Stimulated activated CD8-positive, alpha-beta memory T cell treated with anti-CD3 and anti-CD28 coated beads, Interleukin-15, amount 100 ng/mL, for 1 hour (primary cell): ENCODE results near the gene DPM2.
A peak's percentile ranks its signal among the peaks of the same experiment; 100 is the strongest.

Experiments used
- DNase-seq: peaks from one replicate; pipeline ENCODE4 v3.0.0-alpha.2; 2020; ENCODE audit warnings: low read depth

Gene DPM2, protein sequence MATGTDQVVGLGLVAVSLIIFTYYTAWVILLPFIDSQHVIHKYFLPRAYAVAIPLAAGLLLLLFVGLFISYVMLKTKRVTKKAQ

DNA sequence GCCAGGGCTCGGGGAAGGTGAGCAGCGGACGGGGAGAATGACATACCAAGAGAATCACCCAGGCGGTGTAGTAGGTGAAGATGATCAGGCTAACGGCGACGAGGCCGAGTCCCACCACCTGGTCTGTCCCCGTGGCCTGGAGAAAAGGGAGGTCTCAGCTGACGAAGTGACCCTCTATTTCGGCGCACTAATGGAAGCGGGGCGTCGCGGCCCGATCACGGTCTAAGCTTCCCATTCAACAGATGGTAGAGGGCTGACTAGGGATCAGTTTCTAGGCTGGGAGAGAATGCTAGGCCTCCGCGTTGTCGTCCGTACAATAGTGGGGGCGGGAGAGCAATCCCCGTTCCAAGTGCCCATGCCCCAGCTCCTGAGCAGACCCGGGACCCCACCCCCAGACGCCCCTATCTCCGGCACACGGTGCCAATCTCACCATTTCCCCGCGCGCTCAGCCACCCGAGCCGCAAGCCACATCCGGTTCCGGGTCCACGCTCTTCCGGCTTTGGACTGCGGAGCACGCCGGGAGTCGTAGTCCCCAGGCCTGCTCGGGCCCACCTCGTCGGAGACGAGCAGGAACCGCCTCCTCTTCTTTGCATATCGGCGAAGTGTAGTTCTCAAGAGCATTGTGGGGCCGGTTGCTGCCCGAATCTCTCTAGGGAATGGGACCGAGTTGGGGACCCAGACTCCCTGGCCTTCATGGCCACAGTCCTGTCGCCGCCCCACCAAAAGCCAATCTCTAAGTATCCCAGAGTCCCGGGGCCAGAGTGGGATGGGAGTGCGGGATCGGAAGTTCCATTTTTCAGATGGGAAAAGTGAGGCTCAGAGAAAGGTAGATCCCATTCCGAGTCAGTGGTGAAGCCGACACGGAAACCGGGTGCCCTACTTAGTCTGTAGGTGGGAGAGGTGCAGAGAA is at the start of gene DPM2:
Gene DPM2 (minus strand): TSS at position 467 of the 910 bp plus-strand sequence. CDS start 34 bp downstream, at position 433.
- peak; percentile 64 for DNase-seq

DNA sequence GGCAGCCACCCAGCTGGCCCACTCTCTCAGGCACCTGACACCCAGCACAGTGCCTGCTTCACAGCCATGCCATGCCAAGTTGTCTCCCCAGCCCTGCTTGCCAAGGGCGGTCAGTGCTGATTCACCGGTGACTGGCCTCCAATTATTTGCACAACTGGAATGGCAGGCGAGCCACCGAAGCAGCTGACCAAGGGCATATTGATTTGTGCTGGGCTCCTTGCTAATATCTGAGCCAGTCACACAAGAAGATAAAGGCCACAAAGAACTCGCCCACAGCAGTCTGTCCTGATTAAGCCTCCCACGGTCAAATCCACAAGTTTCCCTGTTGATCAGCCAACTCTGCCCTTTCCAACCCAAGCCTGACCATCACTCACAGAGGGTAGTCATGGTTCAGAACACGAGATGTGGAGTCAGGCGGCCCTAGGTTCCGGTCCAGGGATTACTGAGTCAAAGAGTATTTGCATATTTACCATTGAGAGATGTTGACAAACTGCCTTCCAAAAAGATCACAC is 49.5 kb upstream of the DPM2 start:
- DNase-seq = no peak

DNA sequence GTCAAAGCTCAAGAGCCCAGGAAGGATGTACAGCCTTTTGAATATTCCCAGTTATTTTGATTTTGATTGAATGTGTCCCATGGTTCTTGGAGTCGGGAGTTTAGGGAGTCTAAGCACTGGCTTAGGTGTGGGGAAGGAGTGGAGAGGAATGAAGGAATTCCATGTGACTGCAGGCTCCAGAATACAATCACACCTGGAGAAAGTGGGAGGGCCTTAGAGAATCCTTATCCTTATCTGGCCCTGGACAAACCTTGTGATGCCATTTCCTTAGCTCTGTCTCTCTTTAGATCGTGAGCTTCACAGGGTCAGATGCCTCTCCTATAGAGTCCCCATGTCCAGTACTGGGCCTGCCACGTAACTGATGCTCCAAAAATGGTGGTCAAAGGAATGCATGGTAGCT is 47.4 kb upstream of the DPM2 start:
- DNase-seq = no peak

DNA sequence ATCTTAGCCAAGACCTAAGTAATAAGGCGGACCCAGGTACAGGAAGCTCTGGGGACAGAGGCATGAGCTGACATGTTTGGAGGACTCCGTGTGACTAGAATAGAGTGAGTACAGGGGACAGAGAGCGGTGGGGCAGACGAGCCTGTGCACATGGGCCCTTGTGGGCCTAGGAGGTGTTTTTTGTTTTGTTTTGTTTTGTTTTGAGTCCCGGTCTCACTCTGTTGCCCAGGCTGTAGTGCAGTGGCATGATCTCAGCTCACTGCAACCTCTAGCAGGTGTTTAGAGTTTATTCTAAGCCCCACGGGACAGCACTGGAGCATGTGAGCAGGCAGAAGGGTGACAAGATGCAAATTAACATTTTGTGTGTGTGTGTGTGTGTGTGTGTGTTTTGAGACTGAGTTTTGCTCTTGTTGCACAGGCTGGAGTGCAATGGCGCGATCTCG is 46.2 kb upstream of the DPM2 start:
- DNase-seq = no peak

DNA sequence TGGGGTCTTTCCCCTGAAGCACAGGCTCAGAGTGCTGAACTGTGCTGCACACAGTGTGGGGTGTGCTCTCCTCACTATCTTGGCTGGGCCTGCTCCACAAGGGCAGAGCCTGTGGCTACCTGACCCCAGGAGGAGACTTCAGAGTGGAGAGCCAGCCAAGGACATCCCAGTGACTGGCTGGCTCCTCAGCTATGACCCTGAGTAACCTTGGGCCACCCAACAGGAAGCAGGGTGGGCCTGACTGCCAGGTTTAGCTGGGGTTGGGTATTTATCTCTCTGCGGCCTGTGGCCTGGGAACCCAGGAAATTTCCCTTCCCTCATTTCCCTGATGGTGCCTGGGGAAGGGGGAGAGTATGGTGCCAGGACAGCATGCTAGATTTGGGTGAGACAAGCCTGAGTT is 45.3 kb upstream of the DPM2 start:
- DNase-seq = no peak

DNA sequence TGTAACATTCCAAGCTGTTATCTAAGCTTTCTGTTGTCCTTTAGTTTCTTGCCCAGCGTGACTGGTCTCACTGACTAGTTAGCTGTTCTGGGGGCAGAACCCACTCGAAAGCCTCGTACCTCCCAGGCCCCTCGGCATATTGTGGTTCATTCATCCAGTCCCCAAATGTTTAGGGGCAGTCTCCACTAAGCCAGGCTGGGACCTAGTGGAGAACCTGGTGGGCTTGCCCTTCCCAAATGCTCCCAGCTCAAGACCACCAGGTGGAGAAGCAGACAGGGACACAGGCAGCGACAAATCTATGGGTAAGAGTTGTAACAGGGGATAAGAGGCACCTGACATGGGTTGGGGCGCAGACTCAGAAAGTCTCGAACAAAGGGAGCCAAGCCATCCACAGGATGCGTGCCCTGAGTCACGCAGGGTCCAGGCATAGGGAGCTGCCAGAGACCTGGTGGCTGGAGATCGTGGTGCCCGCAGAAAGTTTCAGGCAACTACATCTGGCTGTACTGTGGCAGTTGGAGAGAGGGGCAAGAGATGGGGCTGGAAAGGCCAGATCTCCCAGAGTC is 44.0 kb upstream of the DPM2 start:
- no peak for DNase-seq

DNA sequence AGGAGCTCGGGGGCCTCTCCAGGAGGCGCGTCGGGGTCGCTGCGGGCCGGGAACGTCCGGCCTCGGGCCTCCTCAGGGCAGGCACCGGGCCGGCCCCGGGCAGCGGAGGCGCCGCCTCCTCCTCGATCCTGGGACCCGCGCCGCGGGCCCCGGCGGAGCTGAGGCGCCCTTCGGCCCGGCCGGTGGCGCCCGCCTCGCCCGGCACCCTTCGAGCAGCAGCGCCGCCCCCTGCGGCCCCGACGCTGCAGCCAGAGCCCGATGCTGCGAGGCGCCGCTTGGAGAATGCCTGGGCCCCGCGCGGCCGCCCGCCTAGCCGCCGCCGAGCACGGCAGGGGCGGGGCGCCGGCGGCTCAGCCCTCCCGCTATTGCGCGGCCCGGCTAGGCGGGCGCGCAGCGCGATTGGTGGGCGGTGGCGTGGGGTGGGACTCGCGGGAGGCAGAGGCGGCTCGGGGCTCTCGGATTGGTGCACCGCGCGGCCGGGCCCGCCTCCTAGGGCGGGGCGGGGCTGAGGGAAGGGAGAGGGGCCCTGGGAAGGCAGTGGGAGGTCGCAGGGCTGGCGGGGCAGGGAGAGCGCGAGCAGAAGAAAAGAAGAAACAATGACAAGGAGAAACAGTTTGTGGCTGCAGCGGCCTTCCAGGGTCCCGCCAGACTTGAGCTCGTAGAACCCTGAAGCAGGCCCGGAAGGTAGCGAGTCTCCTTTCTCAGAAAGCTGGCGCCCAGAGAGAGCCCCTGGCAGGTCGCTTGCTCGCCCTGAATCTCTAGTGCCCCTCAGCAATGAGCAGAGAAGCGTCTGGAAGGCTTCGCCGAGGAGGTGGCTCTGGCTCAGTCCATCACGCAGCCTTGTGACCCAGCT is 43.3 kb upstream of the DPM2 start, which contains the start of gene EEIG1:
Gene EEIG1 (minus strand): TSS at position 284 of the 853 bp plus-strand sequence. CDS start 852 bp downstream, outside the sequence.
- DNase-seq = peak; percentile 93

DNA sequence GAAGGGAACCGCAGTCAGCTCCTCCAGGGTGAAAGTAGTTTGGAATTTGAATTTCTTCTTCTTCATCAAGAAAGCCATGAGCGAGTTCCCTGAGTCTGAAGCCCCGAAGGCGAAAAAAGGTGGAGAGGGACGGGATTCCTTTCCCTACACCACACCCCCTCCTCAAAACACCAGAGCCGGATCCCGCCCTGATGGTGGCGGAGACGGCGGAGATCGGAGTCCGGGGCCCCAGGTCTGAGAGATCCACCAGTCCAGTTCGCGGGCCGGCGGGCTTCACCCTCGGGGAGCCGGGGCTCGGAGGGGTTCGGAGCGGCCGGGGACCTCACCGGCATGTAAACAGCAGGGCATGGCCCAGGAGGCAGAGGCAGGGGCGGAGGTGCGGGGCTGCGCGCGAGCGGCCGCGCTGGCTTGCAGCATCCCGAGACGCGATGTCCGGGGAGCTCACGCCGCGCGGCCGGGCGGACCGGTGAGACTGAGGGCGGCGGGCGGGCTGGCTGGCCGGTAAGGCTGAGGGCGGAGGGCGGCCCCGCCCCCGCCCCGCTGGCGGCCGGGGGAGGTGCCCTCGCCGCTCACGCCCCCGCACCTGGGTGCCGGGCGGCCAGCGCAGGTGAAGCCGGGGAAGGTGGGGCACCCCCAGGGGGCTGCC is 42.5 kb upstream of the DPM2 start:
- no peak for DNase-seq

DNA sequence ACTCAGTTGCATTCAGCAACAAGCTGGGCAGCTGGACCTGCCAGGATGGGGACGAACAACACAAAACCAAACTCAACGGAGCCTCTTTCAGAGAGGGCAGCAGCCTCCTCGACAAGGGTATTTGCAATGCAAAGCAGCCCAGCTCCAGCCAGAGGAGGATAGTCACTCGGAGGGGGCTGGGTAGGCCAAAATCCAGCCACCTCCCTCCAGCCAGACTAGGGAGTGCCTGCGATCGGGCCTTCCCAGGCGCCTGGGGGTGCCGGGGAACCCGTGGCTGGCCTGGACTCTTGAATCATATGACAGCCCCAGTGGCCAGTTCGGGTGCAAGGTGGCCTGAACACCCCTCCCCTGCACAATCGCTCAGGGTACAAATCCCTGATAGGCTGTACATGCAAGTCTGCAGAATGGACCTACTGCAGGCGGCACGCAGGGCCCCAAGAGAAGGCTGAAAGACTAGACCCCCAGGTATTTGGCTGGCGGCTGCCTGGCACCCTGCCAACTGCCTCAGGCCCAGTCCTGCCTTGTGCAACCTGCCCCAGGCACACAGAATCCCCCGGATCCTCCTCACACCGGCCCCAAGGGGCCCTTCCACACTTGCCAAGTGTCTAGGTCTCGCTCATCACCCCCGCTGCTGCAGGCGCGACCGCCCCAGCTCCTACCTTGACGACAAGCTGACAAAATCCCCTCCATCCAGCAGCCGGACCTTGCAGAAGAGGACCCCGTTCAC is 41.8 kb upstream of the DPM2 start:
- no peak for DNase-seq

DNA sequence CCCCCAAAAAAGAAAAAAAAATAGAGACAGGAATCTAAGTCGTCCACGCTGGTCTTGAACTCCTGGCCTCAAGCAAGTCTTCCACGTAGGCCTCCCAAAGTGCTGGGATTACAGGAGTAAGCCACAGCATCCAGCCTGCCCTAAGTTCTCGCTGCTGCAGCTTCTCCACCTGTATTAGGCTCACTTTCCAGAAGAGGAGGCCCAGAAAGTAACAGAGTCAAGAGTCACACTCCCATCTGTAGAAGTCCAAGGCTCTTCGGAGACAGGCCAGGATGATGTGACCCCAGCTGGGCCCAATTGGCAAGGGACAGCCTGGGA is 41.3 kb upstream of the DPM2 start:
- no peak for DNase-seq

DNA sequence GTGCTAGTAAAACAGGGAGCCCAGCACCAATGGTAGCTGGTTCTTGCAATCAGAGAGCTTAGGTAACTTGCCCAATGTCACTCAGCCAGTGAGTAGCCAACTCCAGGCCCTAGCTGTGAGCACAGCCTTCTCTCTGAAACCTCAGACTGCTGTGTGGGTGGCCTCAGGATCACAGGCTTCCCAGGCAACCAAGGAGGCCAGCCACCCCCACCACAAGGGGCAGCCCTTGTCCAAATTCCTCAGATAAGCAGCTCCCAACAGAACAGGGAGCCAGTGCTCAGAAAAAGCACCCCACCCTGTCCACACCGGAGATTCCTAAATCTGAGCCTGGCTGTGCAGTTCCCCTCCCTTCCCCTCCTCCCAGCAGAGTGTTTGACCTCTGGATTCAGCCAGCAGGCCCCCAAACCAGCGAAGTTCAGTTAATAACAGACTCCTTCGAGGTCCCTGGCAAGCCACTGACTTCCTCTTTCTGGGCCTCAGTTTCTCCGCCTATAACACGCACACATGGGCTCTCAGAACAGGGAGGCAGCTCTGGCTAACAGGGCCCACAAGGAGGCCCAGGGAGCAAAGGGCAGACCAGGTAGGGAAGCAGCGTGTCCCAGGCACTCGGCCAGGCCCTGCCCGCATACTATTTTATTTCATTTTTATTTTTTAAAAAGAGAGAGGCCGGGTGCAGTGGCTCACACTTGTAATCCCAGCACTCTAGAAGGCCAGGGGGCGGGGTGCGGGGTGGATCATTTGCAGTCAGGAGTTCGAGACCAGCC is 40.4 kb upstream of the DPM2 start:
- DNase-seq = no peak

DNA sequence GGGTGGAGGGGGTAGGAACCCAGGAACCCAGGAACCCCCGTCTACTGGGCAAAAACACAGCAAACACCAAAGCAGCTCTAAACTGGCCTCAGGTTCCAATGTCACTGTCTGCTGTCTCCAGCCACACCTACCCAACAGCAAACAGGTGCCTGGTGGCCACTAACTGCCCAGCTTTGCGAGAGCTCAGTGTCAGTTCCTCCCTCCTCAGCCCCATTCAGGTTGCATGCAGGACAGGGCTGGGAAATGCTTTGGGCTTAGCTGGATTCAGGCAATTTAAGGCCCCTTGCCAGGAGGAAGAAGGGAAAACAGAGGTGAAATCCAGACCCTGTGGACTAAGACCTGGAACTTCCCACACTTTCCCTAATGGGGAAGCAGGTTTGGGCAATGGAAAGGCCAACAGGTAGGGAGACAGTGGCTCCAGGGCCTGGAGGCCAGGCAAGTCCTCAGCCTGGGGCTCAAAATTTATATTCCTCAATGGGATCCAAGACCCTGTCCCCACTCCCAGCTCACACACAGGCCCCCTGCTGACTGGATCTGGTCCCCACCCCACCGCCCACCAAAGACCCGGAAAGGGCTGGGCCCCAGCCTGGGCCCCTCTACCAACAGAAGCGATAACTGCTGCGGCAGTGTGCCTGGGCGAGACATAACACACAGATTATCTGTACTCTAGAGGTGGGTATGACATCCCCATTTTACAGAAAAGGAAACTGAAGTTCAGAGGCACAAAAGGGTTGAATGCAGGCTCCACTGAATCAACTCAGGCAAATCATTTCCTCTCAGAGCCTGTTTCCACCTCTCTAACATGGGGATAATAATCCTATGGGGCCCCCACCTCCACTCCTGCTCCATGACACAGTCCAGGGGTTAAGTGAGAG is 39.6 kb upstream of the DPM2 start:
- DNase-seq = no peak

DNA sequence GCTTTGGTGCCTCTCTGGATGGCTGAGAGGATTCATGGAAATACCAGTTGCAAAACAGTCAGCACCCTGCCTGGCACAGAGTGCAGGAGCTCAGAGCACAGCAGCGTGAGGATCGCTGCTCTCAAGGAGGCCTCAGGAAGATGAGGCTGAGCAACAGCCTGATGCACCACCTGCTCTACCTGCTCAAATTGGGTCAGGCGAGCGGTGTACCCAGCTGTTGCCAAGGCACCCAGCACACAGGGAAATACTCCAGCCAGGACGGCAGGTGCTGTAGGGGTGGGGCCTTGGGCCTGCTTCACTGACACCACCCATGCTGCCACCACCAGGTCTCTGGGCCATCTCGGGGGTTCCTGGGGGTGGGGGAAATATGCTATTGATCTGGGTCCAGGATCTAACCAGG is 38.8 kb upstream of the DPM2 start:
- DNase-seq = no peak

DNA sequence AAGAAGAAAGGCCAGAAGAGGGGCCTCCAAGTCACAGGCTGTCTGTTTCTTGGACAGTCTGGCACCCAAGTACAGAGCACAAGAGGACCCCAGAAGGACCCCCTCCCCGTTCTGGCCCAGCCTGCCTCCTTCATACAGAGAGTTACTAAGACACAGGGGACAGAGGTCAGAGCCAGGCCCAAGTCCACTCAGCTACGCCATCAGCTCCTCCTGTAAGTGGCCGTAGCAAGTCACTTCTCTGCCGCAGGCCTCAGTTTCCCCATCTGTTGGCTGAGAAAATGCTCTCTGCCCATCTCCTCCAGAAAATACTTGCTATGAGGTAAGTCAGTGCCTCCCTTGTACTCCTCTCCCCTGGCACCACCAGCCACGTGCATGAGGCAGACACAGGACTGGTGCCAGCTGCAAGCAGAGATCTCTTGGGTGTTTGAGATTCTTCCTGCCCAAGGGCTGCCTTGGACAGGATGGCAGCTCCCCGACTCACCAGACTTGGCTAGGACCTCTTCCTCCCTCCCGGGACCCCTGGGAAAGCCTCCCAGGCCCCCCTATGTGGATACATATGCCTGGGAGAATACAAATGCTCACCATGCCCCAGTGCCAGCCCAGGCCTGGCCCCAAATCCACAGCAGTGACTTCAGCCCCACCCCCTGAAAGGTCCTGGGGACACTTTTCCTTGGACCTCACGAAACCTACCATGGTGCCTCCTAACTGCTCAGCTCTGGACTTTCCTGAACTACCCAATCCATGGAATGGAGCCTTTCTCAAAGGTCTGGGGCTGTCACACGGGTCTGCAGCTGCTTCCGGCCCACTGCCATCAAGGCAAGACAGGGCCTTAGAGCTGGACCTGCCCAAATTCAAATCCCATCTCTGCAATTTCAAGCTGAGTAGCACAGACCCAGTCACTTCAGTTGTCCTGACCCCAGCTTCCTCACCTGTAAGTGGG is 38.0 kb upstream of the DPM2 start:
- DNase-seq = no peak

DNA sequence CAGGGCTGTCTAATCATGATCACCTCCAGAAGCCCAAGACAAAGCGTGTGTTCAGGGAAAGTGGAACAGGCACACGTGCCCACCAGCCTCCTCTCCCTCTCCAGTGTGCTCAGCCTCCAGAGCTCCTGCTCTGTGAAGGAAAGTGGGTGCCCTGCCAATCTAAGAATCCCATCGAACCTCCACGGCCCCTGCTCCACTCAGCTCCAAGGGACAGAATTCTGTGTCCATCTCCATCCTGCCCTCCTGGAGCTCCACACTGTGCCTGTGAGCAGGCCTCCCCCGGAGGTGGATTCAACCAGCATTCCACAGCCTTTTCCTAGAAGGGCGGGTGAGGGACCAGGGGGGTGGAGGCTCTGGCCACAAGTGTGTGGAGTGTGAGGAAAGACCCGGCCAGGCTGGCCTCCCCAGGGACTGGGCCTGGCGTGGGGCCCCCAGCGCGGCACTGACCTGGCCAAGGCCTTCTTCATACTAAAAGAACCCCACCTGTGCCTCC is 37.2 kb upstream of the DPM2 start:
- no peak for DNase-seq

DNA sequence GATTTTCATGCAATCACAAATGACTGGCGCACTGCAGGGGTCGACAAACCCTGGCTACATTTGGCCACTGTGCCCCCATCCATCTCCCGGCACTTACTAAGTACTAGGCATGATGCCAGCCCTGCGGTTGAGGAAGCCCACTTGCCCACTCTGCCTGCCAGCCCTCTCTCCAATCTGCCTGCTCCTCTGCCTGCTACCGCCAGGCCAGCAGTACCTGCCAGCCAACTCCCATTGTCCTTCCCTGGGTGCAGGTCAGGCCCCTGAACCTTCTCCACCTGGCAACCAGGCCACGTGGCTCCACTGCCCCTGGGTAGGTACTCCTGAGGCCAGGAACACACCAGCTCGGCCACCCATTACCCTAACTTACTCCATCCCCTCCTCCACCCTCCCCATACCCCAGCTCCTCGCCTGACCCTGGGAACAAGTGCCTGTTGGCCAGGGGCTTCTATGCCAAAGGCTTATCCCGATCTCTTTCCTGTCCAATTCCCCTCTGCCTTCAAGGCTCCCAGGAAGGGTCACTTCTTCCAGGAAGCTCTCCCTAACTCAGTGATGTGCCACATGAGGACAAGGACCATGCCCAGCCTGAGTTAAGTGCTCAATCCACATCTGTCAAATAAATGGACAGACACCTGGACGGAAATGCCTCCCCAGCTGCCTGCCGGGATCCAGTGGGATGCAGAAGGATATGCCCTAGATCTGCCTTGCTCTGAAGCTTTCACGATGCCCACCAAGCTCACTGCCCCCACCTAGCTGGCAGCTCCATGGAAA is 36.5 kb upstream of the DPM2 start:
- DNase-seq = no peak
